GM12875 (cell line): ENCODE data around the gene GPC3.

Experiments
- H3K4me3 ChIP-seq: one replicate; pipeline ENCODE4 v1.5.1; 2011; ENCODE audit warnings: low read depth, low read length, control low read depth
- TF ChIP-seq, protein P1 (sequence below): IDR thresholded peaks from 2 replicates; pipeline ENCODE4 v1.5.1; 2011; ENCODE audit warnings: low read depth, mild to moderate bottlenecking, control low read depth, inconsistent platforms, low read length, moderate library complexity, borderline replicate concordance; ENCODE audit not compliant: insufficient read depth

Gene GPC3

DNA sequence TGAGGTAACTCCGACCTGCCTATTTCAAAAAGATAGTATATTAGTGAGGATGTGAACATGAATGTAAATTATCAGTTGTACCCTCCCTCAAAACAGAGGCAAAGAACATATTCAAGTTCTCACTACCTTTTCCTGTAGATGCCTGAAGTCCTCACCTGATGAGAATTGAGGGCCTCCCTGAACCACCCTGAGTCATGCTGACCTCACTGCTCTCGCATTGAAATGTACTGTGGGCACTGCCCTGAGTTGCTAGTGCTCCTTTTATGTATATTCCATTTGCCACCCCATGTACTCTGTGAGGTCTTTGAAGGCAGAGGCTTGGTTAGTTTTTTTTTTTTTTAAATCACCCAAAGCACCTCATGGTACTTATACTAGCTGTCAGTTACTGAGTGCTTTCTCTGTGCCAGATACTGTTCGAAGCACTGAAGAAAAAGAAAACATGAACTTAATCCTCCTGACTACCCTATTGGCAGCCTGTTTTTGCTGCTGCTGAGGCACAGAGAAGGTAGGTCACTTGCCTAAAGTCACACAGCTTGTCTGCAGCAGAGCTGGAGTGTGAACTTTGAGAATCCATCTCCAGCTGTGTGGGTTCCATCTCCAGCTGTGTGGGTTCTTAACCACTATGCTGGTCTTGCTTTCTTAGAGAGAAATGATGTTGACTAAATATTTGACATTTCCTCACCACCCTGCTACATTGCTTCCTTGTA, 317.0 kb downstream of the GPC3 start:
- H3K4me3 ChIP-seq, result no peak overlapping the region
- TF ChIP-seq, protein P1, sequence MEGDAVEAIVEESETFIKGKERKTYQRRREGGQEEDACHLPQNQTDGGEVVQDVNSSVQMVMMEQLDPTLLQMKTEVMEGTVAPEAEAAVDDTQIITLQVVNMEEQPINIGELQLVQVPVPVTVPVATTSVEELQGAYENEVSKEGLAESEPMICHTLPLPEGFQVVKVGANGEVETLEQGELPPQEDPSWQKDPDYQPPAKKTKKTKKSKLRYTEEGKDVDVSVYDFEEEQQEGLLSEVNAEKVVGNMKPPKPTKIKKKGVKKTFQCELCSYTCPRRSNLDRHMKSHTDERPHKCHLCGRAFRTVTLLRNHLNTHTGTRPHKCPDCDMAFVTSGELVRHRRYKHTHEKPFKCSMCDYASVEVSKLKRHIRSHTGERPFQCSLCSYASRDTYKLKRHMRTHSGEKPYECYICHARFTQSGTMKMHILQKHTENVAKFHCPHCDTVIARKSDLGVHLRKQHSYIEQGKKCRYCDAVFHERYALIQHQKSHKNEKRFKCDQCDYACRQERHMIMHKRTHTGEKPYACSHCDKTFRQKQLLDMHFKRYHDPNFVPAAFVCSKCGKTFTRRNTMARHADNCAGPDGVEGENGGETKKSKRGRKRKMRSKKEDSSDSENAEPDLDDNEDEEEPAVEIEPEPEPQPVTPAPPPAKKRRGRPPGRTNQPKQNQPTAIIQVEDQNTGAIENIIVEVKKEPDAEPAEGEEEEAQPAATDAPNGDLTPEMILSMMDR, result no peak

DNA sequence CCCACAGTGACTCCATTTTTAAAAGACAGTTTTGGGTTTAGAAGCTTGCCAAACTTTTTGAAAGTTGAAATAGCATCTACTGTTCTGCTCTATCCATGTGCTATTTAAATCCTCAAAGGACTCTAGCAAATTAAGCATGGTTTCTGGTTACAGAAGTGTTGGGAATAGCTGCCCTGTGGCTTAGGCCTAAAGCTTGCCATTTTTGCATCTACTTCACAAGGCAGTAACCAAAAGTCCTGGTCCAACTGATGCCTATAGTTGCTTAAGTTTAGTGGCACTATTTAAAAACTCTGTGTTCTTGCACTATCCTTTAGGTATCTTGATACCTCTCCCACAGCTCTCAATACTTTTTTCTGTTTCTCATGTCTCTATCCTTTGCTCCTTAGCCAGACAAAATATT, 319.1 kb downstream of the GPC3 start:
- no peak overlapping the region for H3K4me3 ChIP-seq
- TF ChIP-seq, protein P1, result no peak

DNA sequence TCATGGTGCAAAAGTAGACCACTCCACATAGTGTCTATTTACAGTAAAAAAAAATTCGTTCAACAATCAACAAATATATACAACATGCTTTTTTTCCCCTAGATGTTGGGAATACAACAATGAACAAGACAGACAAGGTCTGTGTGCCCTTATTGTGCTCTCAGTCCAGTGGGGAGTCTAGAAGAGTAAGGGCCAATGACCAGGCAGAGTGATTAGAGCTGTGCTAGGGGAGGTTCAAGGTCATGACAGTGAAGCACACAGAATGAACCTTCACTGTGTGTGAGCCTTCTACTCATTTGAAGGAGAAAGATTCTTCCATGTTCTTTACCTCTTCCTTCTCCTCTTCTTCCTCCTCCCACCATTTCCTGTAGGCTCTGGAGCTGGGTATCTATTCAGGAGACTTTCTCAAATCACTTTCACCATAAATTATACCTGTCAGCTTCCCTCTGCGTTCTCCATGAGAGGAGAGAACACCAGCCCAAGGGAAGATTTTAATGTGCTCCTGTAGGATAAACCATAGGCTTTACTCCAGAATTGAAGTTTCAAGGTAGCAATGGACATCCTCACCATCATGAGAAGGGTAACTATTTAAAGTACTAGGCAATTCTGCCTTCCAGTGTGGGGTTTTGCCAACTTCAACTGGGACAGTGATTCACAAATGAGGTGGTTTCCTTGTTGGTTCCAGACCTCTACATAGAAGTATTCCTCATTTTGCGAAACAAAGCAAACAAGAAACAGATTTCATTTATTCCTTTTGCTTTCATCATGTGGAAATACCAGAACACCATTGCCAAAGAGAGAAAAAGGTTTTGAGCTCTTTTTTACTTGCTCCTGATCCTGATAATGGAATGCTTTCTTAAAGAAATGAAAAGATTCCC, 323.2 kb downstream of the GPC3 start:
- TF ChIP-seq, protein P1, result no peak

DNA sequence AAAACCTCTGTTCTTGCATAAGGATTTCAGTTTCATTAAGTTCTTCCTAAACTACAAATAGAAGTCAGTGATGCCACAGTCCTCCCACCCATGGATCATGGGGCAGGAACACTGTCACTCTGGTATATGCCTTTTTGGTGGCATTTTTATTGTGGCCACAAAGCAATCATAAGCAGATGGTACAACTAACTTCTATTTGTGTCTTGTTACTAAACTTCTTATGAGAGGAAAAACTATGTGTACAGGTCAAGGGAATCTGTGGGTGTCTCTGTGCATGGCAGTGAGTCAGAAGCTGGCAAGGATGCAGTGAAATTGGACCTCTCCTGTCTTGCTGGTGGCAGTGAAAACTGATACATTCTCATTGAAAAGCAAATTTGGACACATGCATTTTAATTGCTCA, 325.1 kb downstream of the GPC3 start:
- H3K4me3 ChIP-seq, result no peak overlapping the region
- TF ChIP-seq, protein P1, result no peak

More for the DNA sequence above, 323.2 kb downstream of the GPC3 start:
- H3K4me3 ChIP-seq, result no peak overlapping the region

DNA sequence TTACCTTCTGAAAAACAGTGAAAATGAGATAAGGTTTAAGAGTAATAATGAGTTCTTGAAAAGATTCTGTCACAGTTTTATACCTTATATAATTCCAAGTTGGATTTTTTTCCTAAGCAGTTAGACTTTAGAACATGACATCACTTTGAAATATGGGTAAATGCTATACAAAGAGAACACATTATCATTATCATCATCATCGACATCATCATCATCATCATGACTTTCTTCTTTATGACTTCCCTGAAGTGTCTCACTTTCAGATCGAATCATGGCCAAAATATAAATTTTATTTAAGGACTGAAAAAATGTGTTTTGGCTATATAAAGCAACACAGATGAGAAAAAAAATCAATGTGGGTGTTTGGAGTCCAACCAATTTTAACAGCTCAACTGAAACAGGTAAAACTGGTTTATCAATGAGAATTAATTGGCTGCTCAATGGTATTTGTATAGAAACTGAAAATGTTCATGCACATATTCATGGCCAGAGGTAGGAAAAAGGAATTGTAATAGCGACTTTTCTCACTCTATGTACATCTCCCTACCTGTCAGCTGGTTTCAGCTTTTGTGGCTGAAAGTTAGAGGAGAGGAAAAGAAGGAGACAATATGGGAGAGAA, 327.0 kb downstream of the GPC3 start:
- no peak overlapping the region for H3K4me3 ChIP-seq
- TF ChIP-seq, protein P1, result no peak

DNA sequence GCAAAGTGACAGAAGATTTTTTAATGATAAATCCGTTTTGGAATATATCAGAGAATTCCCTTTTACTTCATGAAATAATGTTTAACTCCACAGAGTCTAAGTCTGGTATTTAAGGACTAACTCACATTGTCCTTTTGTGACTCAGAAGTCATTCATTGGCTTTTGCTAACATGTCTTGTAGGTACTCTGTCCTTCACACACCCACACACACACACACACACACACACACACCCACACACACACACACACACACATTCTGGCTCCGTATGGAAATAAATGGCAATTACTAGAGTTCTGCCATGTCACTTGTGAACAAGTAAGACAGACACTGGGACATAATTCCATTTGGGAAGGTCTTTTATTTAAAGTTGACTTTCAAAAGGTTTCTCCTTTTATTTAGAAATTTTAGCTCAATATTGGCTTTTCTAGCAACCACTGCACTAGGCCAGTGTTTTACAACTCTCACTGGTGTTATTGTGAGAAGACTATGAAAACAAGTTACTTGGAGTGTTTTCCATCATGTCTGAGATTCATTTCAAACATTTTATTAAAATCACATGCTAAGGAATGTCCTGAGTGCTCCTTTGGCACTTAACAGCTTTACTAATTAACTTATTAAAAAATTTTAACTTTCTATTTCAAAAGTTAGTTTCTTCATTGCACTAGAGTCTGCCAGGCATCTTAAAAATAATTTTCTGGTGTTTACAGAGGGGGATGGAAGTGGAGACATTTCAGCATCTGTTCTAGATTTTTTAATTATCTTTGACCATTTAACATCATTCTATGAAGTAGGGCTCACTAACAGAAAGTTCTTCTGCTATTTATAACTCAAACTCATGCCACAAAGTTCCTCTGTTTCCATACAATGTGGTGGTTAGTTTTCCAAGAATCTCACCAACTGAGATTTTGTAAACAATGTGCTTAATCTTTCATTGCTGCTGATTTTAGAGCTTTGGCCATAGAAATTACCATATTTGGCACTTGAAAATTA, 329.8 kb downstream of the GPC3 start:
- TF ChIP-seq, protein P1, result no peak
- no peak overlapping the region for H3K4me3 ChIP-seq
